ENCODE results near the gene ELP4.

The ELP4 gene

GRCh38 chr11:31828217-31828616, 318.6 kb downstream of the ELP4 start:
- DNase-seq (ENCODE audit: extremely low read depth, low read depth) = no peak
- no peak overlapping the region for H3K4me3 ChIP-seq (replicated peaks; ENCODE audit: low read depth, low read length)
- no peak for TF ChIP-seq CTCF (IDR thresholded peaks at IDR 0.05; ENCODE audit: low read depth, low read length, missing control alignments)

GRCh38 chr11:31830406-31830805, 320.8 kb downstream of the ELP4 start:
- no peak for DNase-seq (ENCODE audit: extremely low read depth, low read depth)
- H3K4me3 ChIP-seq (replicated peaks; ENCODE audit: low read depth, low read length) = no peak overlapping the region
- no peak for TF ChIP-seq CTCF (IDR thresholded peaks at IDR 0.05; ENCODE audit: low read depth, low read length, missing control alignments)

GRCh38 chr11:31834237-31834636, 324.7 kb downstream of the ELP4 start:
- no peak for TF ChIP-seq CTCF (IDR thresholded peaks at IDR 0.05; ENCODE audit: low read depth, low read length, missing control alignments)
- DNase-seq (ENCODE audit: extremely low read depth, low read depth) = no peak
- no peak overlapping the region for H3K4me3 ChIP-seq (replicated peaks; ENCODE audit: low read depth, low read length)
